ENCODE measurements around the gene DND1.
"Not testable (repeated sequence)": the region's sequence is repeated elsewhere in the genome, so short reads cannot be mapped to it uniquely, and the experiment has no call there.

Gene DND1

DNA sequence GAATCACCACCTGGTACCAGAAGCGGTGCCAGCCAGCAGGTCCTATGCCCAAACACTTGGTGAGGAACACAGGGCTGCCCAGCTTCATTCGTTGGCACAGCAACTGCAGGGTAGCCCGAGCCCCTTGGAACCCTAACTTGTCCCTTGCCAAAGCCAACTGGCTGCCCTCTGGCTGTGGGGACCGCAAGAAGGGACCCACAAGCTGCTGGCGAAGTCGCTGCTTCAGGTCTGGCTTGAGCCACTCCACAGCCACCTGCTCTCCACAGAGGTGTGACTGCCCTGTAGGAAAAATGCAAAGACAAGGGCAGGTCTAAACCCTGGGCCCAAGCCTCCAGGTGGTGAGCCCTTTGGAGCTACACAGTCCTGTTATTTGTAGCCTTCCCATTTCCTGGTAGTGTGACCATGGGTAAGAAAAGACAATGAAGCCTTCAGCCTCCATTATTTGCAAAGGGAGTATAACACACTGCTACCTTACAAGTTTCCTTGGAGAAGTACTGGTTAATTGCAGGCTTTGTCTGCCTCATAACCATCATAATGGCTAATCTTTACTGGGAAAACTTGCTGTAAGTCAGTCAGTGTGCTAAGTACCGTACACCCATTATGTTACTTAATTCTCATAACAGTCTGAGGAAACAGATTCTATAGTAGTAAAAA is 1.8 kb downstream of the DND1 start:
- Histone ChIP-seq H3K9me3 (ENCODE audit: insufficient read depth, low read depth, low read length) (no peaks in the 10 kb centered on the region), H3K27ac (ENCODE audit: low read depth, low read length) (no peak overlapping the region; the same call in 1 of the 2 replicates), H3K36me3 (ENCODE audit: insufficient read depth, low read length) (peaks cover 80% of the 10 kb centered on the region), H3K9ac (ENCODE audit: low read depth, low read length) (no peak overlapping the region), H3K27me3 (ENCODE audit: insufficient read depth, low read length) (no peaks in the 10 kb centered on the region), H3K4me3 (ENCODE audit: low read length) (no peak overlapping the region), H3K4me1 (ENCODE audit: insufficient read depth, low read length) (no peaks in the 10 kb centered on the region)
- 98% methylated on average over 6 of the region's 7 CpGs for WGBS

DNA sequence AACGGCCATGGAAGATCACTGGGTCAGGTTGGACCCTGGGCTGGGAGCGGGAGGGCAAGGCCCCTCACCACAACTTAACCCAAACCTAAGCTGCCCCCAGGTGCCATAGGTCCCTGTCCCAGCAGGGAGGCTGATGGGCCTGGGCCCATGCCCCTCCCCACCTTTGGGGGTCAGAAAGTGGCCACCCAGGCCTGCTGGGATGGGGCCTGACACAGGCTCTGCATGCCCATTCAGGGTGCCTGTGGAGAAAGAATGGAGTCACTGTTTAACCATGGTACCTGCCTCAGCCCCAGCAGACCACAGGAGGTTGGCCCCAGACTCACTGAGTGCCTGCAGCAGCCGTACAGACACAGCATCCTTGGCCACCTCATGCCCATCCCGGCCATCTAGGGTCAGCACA is 2.3 kb downstream of the DND1 start:
- WGBS, result 92% methylated on average over 3 of the region's 4 CpGs
- not testable (repeated sequence) for H3K9ac ChIP-seq (ENCODE audit: low read depth, low read length); H3K27me3 ChIP-seq (ENCODE audit: insufficient read depth, low read length); H3K9me3 ChIP-seq (ENCODE audit: insufficient read depth, low read depth, low read length); H3K4me3 ChIP-seq (ENCODE audit: low read length); H3K27ac ChIP-seq (ENCODE audit: low read depth, low read length); H3K4me1 ChIP-seq (ENCODE audit: insufficient read depth, low read length)
- peaks cover 76% of the 10 kb centered on the region for H3K36me3 ChIP-seq (ENCODE audit: insufficient read depth, low read length)

DNA sequence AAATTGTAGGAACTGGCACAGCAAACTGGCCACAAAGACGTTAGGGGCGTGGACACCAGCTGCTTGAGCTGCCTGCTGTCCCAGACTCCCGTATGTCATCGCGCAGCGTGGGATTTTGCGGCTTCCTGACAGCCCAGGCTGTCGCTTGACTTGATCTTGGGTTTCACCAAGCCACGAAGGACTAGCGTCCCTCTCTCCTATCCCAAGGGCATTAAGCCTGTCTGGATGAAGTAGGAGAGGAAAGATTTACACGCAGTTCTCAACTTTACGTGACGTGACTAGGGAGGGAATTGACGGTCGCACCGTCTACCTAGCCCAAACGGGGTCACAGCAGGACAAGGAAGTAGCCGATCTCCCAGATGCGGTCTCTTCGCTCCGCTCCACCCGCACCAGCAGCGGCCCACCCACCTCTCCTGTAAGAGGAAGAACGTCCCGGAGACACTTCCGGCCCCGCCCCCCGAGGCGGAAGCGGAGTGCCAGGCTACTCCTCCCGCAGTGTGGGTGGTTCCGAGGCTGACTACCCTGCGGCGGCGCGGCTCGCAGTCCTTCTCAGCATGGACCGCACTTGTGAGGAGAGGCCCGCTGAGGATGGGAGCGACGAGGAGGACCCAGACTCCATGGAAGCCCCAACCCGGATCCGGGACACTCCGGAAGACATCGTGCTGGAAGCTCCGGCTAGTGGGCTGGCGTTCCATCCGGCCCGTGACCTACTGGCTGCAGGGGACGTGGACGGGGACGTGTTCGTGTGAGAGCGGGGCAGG is 8.8 kb downstream of the DND1 start, which contains the start of gene WDR55:
WDR55 (plus strand) TSS at position 546 of the 761 bp plus-strand sequence; CDS start at position 555, 9 bp downstream.
- Histone ChIP-seq H3K9ac (ENCODE audit: low read depth, low read length) (peak within 1 kb of the TSS; percentile 70), H3K4me3 (ENCODE audit: low read length) (peak within 1 kb of the TSS; percentile 77), H3K9me3 (ENCODE audit: insufficient read depth, low read depth, low read length) (no peaks in the 10 kb centered on the region), H3K27ac (ENCODE audit: low read depth, low read length) (peak within 1 kb of the TSS; percentile 58; the same call in 1 of the 2 replicates), H3K36me3 (ENCODE audit: insufficient read depth, low read length) (peaks cover 68% of the 10 kb centered on the region), H3K4me1 (ENCODE audit: insufficient read depth, low read length) (no peaks in the 10 kb centered on the region), H3K27me3 (ENCODE audit: insufficient read depth, low read length) (no peaks in the 10 kb centered on the region)
- WGBS, result under 1% methylated on average over 54 of the region's 54 CpGs

DNA sequence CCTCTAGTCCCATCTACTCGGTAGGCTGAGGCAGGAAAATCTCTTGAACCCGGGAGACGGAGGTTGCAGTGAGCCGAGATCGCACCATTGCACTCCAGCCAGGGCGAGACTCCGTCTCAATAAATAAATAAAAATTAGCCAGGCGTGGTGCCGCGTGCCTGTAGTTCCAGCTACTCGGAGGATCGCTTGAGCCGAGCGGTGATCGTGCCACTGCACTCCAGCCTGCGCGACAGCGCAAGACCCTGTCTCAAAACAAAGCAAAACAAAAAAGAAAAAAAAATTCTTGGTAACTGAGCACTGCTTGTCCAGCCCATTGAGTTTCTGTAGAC is 9.4 kb downstream of the DND1 start:
- 67% methylated on average over 18 of the region's 18 CpGs for WGBS
- no peak overlapping the region for H3K27ac ChIP-seq (ENCODE audit: low read depth, low read length)
- H3K36me3 ChIP-seq (ENCODE audit: insufficient read depth, low read length), result peaks cover 68% of the 10 kb centered on the region

DNA sequence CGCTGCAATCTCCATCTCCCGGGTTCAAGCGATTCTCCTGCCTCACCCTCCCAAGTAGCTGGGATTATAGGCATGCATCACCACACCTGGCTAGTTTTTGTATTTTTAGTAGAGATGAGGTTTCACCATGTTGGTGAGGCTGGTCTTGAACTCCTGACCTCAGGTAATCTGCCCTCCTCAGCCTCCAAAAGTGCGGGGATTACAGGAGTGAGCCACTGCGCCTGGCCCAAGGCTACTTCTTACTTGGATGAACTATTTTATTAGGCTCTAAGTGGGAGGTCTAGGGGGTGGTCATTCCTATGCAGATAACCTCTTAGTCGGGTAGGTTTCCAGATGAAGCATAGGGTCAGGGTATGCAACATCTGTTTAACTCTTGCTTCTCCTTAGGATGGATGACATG is 13.0 kb downstream of the DND1 start:
- not testable (repeated sequence) for H3K27ac ChIP-seq (ENCODE audit: low read depth, low read length); H3K4me3 ChIP-seq (ENCODE audit: low read length); H3K9me3 ChIP-seq (ENCODE audit: insufficient read depth, low read depth, low read length); H3K4me1 ChIP-seq (ENCODE audit: insufficient read depth, low read length); H3K27me3 ChIP-seq (ENCODE audit: insufficient read depth, low read length); H3K9ac ChIP-seq (ENCODE audit: low read depth, low read length)
- peaks cover 76% of the 10 kb centered on the region for H3K36me3 ChIP-seq (ENCODE audit: insufficient read depth, low read length)
- 92% methylated on average over 6 of the region's 6 CpGs for WGBS

More for the DNA sequence above, 9.4 kb downstream of the DND1 start:
- Histone ChIP-seq H3K4me3 (ENCODE audit: low read length) (peak overlapping the region; percentile 77), H3K9me3 (ENCODE audit: insufficient read depth, low read depth, low read length) (no peaks in the 10 kb centered on the region), H3K27me3 (ENCODE audit: insufficient read depth, low read length) (no peaks in the 10 kb centered on the region), H3K4me1 (ENCODE audit: insufficient read depth, low read length) (no peaks in the 10 kb centered on the region), H3K9ac (ENCODE audit: low read depth, low read length) (peak overlapping the region; percentile 57)

DNA sequence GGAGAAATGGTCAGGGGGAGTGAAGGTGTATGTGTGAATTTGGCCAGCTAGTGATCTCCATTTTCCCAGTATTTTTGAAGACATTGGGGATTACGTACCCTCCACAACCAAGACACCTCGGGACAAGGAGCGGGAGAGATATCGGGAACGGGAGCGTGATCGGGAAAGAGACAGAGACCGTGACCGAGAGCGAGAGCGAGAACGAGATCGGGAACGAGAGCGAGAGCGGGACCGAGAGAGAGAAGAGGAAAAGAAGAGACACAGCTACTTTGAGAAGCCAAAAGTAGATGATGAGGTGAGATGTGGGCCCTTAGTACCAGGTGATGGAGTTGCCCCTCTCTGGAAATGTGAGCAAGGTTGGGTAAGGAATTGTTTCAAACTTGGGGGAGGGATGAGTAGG is 14.5 kb downstream of the DND1 start:
- 96% methylated on average over 17 of the region's 17 CpGs for WGBS
- Histone ChIP-seq H3K36me3 (ENCODE audit: insufficient read depth, low read length) (peaks cover 91% of the 10 kb centered on the region), H3K4me3 (ENCODE audit: low read length) (no peak overlapping the region), H3K9me3 (ENCODE audit: insufficient read depth, low read depth, low read length) (no peaks in the 10 kb centered on the region), H3K27ac (ENCODE audit: low read depth, low read length) (no peak overlapping the region), H3K27me3 (ENCODE audit: insufficient read depth, low read length) (no peaks in the 10 kb centered on the region), H3K4me1 (ENCODE audit: insufficient read depth, low read length) (no peaks in the 10 kb centered on the region), H3K9ac (ENCODE audit: low read depth, low read length) (no peak overlapping the region)

DNA sequence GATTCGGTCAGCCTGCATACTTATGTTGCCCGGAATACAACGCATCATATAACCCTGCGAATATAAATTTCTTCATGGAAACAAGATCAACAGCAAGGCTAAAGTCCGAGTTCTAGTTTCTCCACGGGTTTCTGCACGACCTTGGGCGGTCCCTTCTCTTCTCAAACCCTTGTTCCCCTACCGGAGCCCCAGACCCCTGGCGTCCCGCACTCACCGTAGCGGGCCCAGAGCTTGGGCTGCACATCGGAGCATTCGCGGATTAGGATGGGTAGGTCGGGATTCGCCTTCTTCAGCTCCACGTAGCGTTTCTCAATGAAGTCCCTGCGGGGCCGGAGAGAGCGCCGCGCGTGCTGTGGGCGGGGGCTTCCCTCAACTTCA is 26.3 kb downstream of the DND1 start:
- Histone ChIP-seq H3K4me1 (ENCODE audit: insufficient read depth, low read length) (no peaks in the 10 kb centered on the region), H3K9me3 (ENCODE audit: insufficient read depth, low read depth, low read length) (no peaks in the 10 kb centered on the region), H3K36me3 (ENCODE audit: insufficient read depth, low read length) (peaks cover 61% of the 10 kb centered on the region), H3K9ac (ENCODE audit: low read depth, low read length) (peak overlapping the region; percentile 79), H3K4me3 (ENCODE audit: low read length) (peak overlapping the region; percentile 79), H3K27ac (ENCODE audit: low read depth, low read length) (peak overlapping the region; percentile 60), H3K27me3 (ENCODE audit: insufficient read depth, low read length) (no peaks in the 10 kb centered on the region)
- 1% methylated on average over 27 of the region's 27 CpGs for WGBS

DNA sequence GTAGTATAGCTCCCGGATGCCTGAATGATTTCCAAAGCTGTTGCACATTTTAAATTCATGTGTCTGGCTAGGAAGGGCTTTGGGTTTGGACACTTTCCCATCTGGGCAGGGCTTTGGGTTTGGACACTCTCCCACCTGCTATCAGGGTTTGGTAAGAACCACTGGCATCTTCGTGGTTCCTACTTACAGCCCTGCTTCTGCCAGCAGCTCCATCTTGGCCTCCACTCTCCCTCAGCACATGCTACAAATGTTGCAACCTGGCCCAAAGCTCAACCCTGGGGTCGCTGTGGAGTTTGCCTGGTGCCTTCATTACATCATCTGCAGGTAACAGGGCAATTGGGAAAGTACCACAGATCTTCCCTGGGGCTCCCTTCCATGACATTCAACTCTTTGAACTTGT is 30.7 kb downstream of the DND1 start:
- no peaks in the 10 kb centered on the region for H3K9me3 ChIP-seq (ENCODE audit: insufficient read depth, low read depth, low read length)
- no peak overlapping the region for H3K4me3 ChIP-seq (ENCODE audit: low read length)
- no peaks in the 10 kb centered on the region for H3K4me1 ChIP-seq (ENCODE audit: insufficient read depth, low read length)
- H3K36me3 ChIP-seq (ENCODE audit: insufficient read depth, low read length), result peaks cover 47% of the 10 kb centered on the region
- no peaks in the 10 kb centered on the region for H3K27me3 ChIP-seq (ENCODE audit: insufficient read depth, low read length)
- WGBS, result 94% methylated on average over 3 of the region's 3 CpGs
- H3K9ac ChIP-seq (ENCODE audit: low read depth, low read length), result no peak overlapping the region
- no peak overlapping the region for H3K27ac ChIP-seq (ENCODE audit: low read depth, low read length)

DNA sequence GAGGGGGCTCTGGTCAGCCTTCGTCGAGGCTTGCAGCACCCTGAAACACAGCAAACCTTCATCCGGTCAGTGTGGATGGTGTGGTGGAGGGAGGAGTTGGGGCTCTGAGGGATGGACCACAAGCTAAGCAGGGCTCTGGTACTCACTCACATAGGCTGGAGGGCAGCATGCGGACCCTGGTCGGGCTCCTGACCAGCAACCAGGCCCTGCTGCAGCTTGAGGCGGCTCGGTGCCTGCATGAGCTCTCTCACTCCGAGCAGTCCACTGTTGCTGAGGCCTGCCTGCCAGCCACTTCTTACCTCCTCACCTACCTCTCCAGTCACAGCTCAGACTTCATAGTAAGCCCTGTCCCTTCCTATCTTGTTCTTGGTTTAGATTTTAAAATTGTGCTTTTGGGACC is 31.7 kb downstream of the DND1 start:
- H3K4me3 ChIP-seq (ENCODE audit: low read length), result no peak overlapping the region
- H3K36me3 ChIP-seq (ENCODE audit: insufficient read depth, low read length), result peaks cover 47% of the 10 kb centered on the region

DNA sequence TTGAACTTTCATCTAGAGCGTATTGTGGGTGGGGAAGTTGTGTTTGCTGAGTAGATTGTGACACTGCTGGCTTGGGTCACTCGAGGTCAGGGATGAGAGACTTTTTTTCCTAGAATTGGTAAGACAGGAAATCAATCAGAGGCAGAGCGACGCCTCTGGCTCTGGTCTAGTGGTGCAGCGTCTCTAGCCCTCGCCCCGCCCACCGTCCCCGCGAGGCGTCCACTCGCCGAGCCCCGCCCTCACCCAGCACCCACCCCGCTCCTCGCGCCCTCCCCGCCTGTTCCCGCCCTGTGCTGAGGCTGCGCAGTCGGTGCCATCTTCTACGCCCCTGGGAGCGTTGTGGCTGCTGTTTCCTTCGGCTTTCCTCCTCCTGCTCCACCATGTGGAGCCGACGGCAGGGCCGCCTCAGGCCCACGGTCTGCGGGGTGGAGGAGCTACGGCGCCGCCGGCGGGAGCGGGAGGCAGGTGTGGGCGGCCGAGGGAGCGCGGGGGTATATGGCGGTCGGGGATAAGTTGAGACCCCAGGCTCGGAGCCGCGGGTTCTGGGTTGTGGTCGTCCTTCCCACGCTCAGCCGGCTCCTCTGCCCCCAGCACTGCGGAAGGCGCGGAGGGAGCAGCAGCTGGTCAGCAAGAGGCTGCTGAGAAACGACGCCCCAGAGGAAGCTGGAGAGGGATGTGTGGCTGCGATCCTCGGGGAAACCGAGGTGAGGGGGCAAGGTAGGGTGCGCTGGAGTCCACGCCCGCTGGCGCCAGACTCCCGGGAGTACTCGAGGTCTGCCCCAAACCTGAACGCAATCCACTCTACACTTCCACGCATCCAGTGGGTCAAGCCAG is 34.0 kb downstream of the DND1 start, which contains the start of gene TMCO6:
TMCO6 (plus strand) TSS at position 304 of the 834 bp plus-strand sequence; CDS start at position 381, 77 bp downstream.
- H3K27me3 ChIP-seq (ENCODE audit: insufficient read depth, low read length), result no peaks in the 10 kb centered on the region
- WGBS, result under 1% methylated on average over 63 of the region's 63 CpGs
- H3K27ac ChIP-seq (ENCODE audit: low read depth, low read length), result peak within 1 kb of the TSS; percentile 56; the same call in 1 of the 2 replicates
- H3K4me3 ChIP-seq (ENCODE audit: low read length), result peak within 1 kb of the TSS; percentile 60
- no peaks in the 10 kb centered on the region for H3K4me1 ChIP-seq (ENCODE audit: insufficient read depth, low read length)
- no peaks in the 10 kb centered on the region for H3K9me3 ChIP-seq (ENCODE audit: insufficient read depth, low read depth, low read length)
- peak within 1 kb of the TSS; percentile 85 for H3K9ac ChIP-seq (ENCODE audit: low read depth, low read length)
- peaks cover 33% of the 10 kb centered on the region for H3K36me3 ChIP-seq (ENCODE audit: insufficient read depth, low read length)

More for the DNA sequence above, 31.7 kb downstream of the DND1 start:
- H3K9me3 ChIP-seq (ENCODE audit: insufficient read depth, low read depth, low read length), result no peaks in the 10 kb centered on the region
- no peak overlapping the region for H3K9ac ChIP-seq (ENCODE audit: low read depth, low read length)
- H3K27ac ChIP-seq (ENCODE audit: low read depth, low read length), result no peak overlapping the region
- H3K27me3 ChIP-seq (ENCODE audit: insufficient read depth, low read length), result no peaks in the 10 kb centered on the region
- WGBS, result 94% methylated on average over 8 of the region's 8 CpGs
- H3K4me1 ChIP-seq (ENCODE audit: insufficient read depth, low read length), result no peaks in the 10 kb centered on the region

DNA sequence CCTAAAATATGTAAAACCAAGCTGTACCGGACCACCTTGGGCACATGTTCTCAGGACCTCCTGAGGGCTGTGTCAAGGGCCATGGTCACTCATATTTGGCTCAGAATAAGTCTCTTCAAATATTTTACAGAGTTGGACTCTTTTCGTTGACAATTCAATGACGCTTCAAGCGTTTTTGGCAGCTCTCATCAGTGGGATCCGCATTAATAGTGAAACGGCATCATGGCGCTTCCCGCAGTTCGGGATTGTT is 34.6 kb downstream of the DND1 start:
- not testable (repeated sequence) for H3K27me3 ChIP-seq (ENCODE audit: insufficient read depth, low read length); H3K27ac ChIP-seq (ENCODE audit: low read depth, low read length); H3K4me1 ChIP-seq (ENCODE audit: insufficient read depth, low read length); H3K9me3 ChIP-seq (ENCODE audit: insufficient read depth, low read depth, low read length); H3K9ac ChIP-seq (ENCODE audit: low read depth, low read length)
- WGBS, result 68% methylated on average over 9 of the region's 9 CpGs
- Histone ChIP-seq H3K4me3 (ENCODE audit: low read length) (peak overlapping the region; percentile 60), H3K36me3 (ENCODE audit: insufficient read depth, low read length) (peaks cover 28% of the 10 kb centered on the region)
